ENCODE results near the gene KCNQ1.

KCNQ1 gene

DNA sequence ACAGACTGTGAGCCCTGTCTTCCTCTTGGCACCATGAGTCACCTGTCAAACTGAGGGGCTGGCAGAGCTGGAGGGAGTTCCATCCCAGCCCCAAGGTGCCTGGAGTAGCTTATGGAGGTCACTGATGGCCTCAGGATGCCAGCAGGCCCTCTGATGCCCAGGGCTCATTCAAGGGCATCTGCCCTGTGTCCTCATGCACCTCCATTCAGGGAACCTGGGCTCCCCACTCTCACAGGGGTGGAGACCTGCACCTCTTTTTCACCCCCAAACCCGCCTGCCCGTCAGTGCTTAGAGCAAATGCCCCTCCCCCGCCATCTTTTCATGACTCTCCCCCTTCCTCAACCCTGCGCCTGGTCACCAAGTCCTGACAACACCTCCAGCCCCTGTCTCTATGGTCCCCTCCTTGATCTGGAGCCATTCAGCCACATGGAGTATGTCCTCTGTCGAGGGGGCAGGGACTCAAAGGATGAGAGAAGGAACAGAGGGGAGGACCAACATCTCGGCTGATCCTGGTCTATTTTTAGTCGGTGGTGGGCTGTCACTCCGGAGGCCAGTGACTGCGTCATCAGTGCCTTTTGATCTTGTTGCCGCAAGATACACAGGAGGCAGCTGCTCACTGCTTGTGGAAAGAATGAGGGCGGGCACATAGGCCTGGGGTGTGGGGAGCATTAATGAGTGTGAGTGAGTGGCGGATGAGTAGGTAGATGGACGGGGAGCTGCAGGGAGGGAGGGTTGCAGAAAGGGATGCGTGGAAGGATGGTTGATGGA, 368.5 kb downstream of the KCNQ1 start:
- no peaks in the 10 kb centered on the region for H3K27me3 ChIP-seq (replicated peaks in 2 of 5; ENCODE audit: control insufficient read depth in 4 of 5, insufficient read depth in 5 of 5, low read length in 4 of 5)
- no peaks in the 10 kb centered on the region for H3K36me3 ChIP-seq (ENCODE audit: control insufficient read depth in 4 of 4, insufficient read depth in 4 of 4, low read length in 3 of 4)
- no peak overlapping the region for H3K4me3 ChIP-seq (ENCODE audit: control insufficient read depth in 1 of 7, extremely low read depth in 1 of 7, insufficient read depth in 4 of 7, low read depth in 2 of 7, low read length in 6 of 7)
- 80% methylated on average over 9 of the region's 14 CpGs for WGBS (ENCODE audit: insufficient coverage)
- H3K4me1 ChIP-seq (ENCODE audit: control extremely low read depth in 1 of 4, control insufficient read depth in 4 of 4, insufficient read depth in 4 of 4, low read length in 3 of 4), result peaks cover 0 to 39% (median 30%) of the 10 kb centered on the region in 4 experiments
- peaks cover 0 to 12% (median 4%) of the 10 kb centered on the region in 5 experiments for H3K9me3 ChIP-seq (ENCODE audit: control extremely low read depth in 1 of 5, control insufficient read depth in 4 of 5, insufficient read depth in 2 of 5, low read depth in 1 of 5, low read length in 4 of 5)
- peak overlapping the region in 1 of 2 experiments; percentile 38 for H3K27ac ChIP-seq (ENCODE audit: insufficient read depth in 1 of 2, low read depth in 1 of 2, low read length in 2 of 2, poor library complexity in 1 of 2, severe bottlenecking in 2 of 2)
- ChIA-PET POLR2A (no interaction called here), CTCF (interaction anchor here (1.3 to 2.9 kb wide), 4 partner anchors 12 to 75 kb away, joined by 4 to 10 read pairs (median 6); no protein-coding TSS in a partner anchor)
- peak; percentile 42 to 87 (median 78) for DNase-seq

DNA sequence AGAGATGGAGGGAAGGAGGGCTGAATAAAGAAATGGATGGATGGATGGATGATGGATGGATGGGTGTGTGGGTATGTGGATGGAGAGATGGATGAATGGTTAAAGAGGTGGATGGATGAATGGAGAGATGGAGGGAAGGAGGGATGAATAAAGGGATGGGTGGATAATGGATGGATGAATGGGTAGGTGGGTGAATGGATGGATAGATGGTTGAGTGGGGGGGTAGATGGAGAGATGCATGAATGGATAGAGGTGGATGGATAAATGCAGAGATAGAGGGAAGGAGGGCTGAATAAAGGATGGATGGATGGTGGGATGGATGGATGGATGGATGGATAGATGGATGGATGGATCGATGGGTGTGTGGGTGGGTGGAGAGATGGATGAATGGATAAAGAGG, 369.2 kb downstream of the KCNQ1 start:
- Histone ChIP-seq H3K4me1 (ENCODE audit: control extremely low read depth in 1 of 4, control insufficient read depth in 4 of 4, insufficient read depth in 4 of 4, low read length in 3 of 4) (peaks cover 0 to 39% (median 30%) of the 10 kb centered on the region in 4 experiments), H3K9me3 (ENCODE audit: control extremely low read depth in 1 of 5, control insufficient read depth in 4 of 5, insufficient read depth in 2 of 5, low read depth in 1 of 5, low read length in 4 of 5) (peaks cover 0 to 14% (median 6%) of the 10 kb centered on the region in 5 experiments), H3K27ac (ENCODE audit: insufficient read depth in 1 of 2, low read depth in 1 of 2, low read length in 2 of 2, poor library complexity in 1 of 2, severe bottlenecking in 2 of 2) (no peak overlapping the region), H3K36me3 (ENCODE audit: control insufficient read depth in 4 of 4, insufficient read depth in 4 of 4, low read length in 3 of 4) (no peaks in the 10 kb centered on the region), H3K27me3 (replicated peaks in 2 of 5; ENCODE audit: control insufficient read depth in 4 of 5, insufficient read depth in 5 of 5, low read length in 4 of 5) (no peaks in the 10 kb centered on the region), H3K4me3 (ENCODE audit: control insufficient read depth in 1 of 7, extremely low read depth in 1 of 7, insufficient read depth in 4 of 7, low read depth in 2 of 7, low read length in 6 of 7) (no peak overlapping the region)
- ChIA-PET CTCF (interaction anchor here (1.3 to 2.5 kb wide), 3 partner anchors 10 to 36 kb away, joined by 4 to 8 read pairs (median 7); no protein-coding TSS in a partner anchor), POLR2A (no interaction called here)
- no peak for DNase-seq
- WGBS (ENCODE audit: insufficient coverage), result 94% methylated on average over 1 of the region's 1 CpG

DNA sequence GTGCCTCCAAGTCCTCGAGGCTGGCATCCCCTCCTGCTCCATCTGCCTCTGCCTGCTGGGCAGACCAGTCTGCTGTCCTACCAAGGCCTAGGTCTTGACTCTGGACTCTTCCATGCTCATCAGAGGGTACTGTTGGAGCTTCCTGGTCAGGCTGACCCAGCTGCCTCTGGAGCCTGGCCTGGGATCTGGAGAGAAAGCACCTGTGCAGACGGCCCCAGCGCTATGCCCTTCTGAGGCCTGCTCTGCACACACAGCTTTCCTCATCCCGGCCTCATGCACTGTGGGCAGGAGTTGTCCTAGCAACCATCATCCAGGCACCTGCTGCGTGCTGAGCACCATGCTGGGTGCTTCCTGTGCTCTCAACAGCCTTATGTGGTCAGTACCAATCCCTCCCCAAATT, 369.9 kb downstream of the KCNQ1 start:
- no peak for DNase-seq
- ChIA-PET CTCF (interaction anchor here (0.8 to 2.5 kb wide), 4 partner anchors 9 to 283 kb away, joined by 3 to 8 read pairs (median 6); no protein-coding TSS in a partner anchor), POLR2A (no interaction called here)
- H3K27ac ChIP-seq (ENCODE audit: insufficient read depth in 1 of 2, low read depth in 1 of 2, low read length in 2 of 2, poor library complexity in 1 of 2, severe bottlenecking in 2 of 2), result no peak overlapping the region
- 96% methylated on average over 5 of the region's 5 CpGs for WGBS (ENCODE audit: insufficient coverage)
- H3K9me3 ChIP-seq (ENCODE audit: control extremely low read depth in 1 of 5, control insufficient read depth in 4 of 5, insufficient read depth in 2 of 5, low read depth in 1 of 5, low read length in 4 of 5), result peaks cover 0 to 18% (median 4%) of the 10 kb centered on the region in 5 experiments
- H3K27me3 ChIP-seq (replicated peaks in 2 of 5; ENCODE audit: control insufficient read depth in 4 of 5, insufficient read depth in 5 of 5, low read length in 4 of 5), result no peaks in the 10 kb centered on the region
- no peaks in the 10 kb centered on the region for H3K36me3 ChIP-seq (ENCODE audit: control insufficient read depth in 4 of 4, insufficient read depth in 4 of 4, low read length in 3 of 4)
- peaks cover 0 to 39% (median 30%) of the 10 kb centered on the region in 4 experiments for H3K4me1 ChIP-seq (ENCODE audit: control extremely low read depth in 1 of 4, control insufficient read depth in 4 of 4, insufficient read depth in 4 of 4, low read length in 3 of 4)
- H3K4me3 ChIP-seq (ENCODE audit: control insufficient read depth in 1 of 7, extremely low read depth in 1 of 7, insufficient read depth in 4 of 7, low read depth in 2 of 7, low read length in 6 of 7), result no peak overlapping the region

DNA sequence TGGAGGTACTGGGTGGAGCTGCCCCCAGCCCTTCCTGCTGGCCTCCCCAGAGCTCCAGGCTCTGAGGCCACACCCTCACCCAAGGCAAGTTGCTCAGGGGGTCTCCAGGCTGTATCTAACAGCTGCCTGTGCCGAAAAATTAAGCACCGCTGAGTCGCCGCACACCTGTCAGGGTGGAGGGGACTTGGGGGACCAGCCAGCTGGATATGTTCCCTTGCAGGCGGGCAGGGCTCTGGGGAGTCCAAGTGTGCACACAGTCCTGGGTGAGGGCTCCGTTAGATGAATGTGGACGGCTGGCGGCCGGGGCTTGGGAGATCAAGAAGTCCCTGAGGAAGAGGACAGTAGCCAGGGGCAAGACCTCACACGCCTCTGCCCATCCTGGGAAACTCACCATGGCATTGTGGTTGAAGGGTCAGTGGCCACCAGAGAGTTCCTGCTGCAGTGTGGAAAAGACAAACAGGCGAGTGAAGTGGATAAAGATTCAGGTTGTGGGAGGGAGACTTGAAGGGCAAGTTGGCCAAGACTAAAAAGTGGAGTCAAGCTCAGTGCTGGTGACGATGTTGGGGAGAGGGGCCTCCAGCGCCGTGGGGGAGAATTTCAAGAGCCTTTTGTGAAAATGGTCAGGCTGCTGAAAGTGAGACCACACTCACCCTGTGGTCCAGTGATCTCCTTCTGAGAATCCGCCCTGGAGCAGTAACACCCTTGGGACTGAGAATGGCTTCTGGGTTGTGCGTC, 371.1 kb downstream of the KCNQ1 start:
- Histone ChIP-seq H3K36me3 (ENCODE audit: control insufficient read depth in 4 of 4, insufficient read depth in 4 of 4, low read length in 3 of 4) (no peaks in the 10 kb centered on the region), H3K9me3 (ENCODE audit: control extremely low read depth in 1 of 5, control insufficient read depth in 4 of 5, insufficient read depth in 2 of 5, low read depth in 1 of 5, low read length in 4 of 5) (peaks cover 0 to 16% (median 4%) of the 10 kb centered on the region in 5 experiments), H3K27me3 (replicated peaks in 2 of 5; ENCODE audit: control insufficient read depth in 4 of 5, insufficient read depth in 5 of 5, low read length in 4 of 5) (no peaks in the 10 kb centered on the region), H3K4me3 (ENCODE audit: control insufficient read depth in 1 of 7, extremely low read depth in 1 of 7, insufficient read depth in 4 of 7, low read depth in 2 of 7, low read length in 6 of 7) (no peak overlapping the region), H3K27ac (ENCODE audit: insufficient read depth in 1 of 2, low read depth in 1 of 2, low read length in 2 of 2, poor library complexity in 1 of 2, severe bottlenecking in 2 of 2) (no peak overlapping the region), H3K4me1 (ENCODE audit: control extremely low read depth in 1 of 4, control insufficient read depth in 4 of 4, insufficient read depth in 4 of 4, low read length in 3 of 4) (peaks cover 0 to 31% (median 26%) of the 10 kb centered on the region in 4 experiments)
- WGBS (ENCODE audit: insufficient coverage), result 96% methylated on average over 15 of the region's 16 CpGs
- ChIA-PET CTCF (interaction anchor here (1.2 to 2.5 kb wide), 2 partner anchors 11 to 38 kb away, joined by 4 to 8 read pairs; no protein-coding TSS in a partner anchor), POLR2A (no interaction called here)
- no peak for DNase-seq

DNA sequence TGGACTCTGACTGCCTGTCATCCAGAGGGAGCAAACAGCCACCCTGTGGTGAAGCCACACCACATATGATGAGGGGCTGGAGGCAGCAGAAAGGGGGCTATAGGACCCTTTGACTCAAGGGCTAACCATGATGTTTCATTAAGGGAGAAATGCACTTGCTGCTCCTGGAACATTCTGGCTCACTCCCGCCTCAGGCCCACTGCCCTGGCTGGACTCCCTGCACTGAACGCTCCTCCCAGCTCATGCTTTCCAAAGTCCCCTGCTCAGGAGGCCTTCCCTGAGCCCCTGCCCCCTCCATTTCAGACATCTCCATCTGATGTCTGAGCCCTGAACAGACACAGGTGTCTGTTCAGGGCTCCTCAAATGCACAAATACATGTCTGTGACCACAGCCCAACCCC, 371.7 kb downstream of the KCNQ1 start:
- H3K27me3 ChIP-seq (replicated peaks in 2 of 5; ENCODE audit: control insufficient read depth in 4 of 5, insufficient read depth in 5 of 5, low read length in 4 of 5), result no peaks in the 10 kb centered on the region

DNA sequence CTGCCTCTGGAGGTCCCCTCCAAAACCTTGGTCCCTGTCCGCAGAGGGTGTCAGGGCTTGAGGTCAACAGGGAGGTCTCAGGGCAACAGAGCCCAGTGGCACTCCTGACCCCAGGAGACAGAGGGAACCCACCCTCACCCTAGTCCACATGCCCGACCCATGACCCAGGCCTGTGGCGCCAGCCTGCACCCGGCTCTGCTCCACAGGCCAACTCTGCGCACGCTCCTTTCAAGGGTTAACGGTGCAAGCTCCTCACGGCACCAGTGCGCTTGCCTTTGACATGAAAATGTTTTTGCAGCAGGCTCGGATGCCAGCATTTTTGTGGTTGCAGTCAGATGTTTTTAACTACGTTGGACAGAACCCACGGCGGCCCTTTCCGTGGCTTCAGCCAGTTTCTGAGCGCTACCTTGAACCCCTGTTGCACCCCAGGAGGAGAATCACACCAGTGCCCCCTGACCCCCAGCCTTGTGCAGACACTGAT, 372.2 kb downstream of the KCNQ1 start:
- H3K36me3 ChIP-seq (ENCODE audit: control insufficient read depth in 4 of 4, insufficient read depth in 4 of 4, low read length in 3 of 4), result no peaks in the 10 kb centered on the region
- 79% methylated on average over 14 of the region's 15 CpGs for WGBS (ENCODE audit: insufficient coverage)
- ChIA-PET POLR2A (no interaction called here), CTCF (interaction anchor here (0.8 to 1.4 kb wide), 2 partner anchors 20 to 285 kb away, joined by 3 to 4 read pairs; no protein-coding TSS in a partner anchor)
- peaks cover 0 to 24% (median 4%) of the 10 kb centered on the region in 5 experiments for H3K9me3 ChIP-seq (ENCODE audit: control extremely low read depth in 1 of 5, control insufficient read depth in 4 of 5, insufficient read depth in 2 of 5, low read depth in 1 of 5, low read length in 4 of 5)
- H3K27me3 ChIP-seq (replicated peaks in 2 of 5; ENCODE audit: control insufficient read depth in 4 of 5, insufficient read depth in 5 of 5, low read length in 4 of 5), result no peaks in the 10 kb centered on the region
- DNase-seq, result no peak
- no peak overlapping the region for H3K4me3 ChIP-seq (ENCODE audit: control insufficient read depth in 1 of 7, extremely low read depth in 1 of 7, insufficient read depth in 4 of 7, low read depth in 2 of 7, low read length in 6 of 7)
- peaks cover 0 to 20% (median 15%) of the 10 kb centered on the region in 4 experiments for H3K4me1 ChIP-seq (ENCODE audit: control extremely low read depth in 1 of 4, control insufficient read depth in 4 of 4, insufficient read depth in 4 of 4, low read length in 3 of 4)
- no peak overlapping the region for H3K27ac ChIP-seq (ENCODE audit: insufficient read depth in 1 of 2, low read depth in 1 of 2, low read length in 2 of 2, poor library complexity in 1 of 2, severe bottlenecking in 2 of 2)

More for the DNA sequence above, 371.7 kb downstream of the KCNQ1 start:
- Histone ChIP-seq H3K9me3 (ENCODE audit: control extremely low read depth in 1 of 5, control insufficient read depth in 4 of 5, insufficient read depth in 2 of 5, low read depth in 1 of 5, low read length in 4 of 5) (peaks cover 0 to 21% (median 4%) of the 10 kb centered on the region in 5 experiments), H3K4me3 (ENCODE audit: control insufficient read depth in 1 of 7, extremely low read depth in 1 of 7, insufficient read depth in 4 of 7, low read depth in 2 of 7, low read length in 6 of 7) (no peak overlapping the region), H3K27ac (ENCODE audit: insufficient read depth in 1 of 2, low read depth in 1 of 2, low read length in 2 of 2, poor library complexity in 1 of 2, severe bottlenecking in 2 of 2) (no peak overlapping the region), H3K36me3 (ENCODE audit: control insufficient read depth in 4 of 4, insufficient read depth in 4 of 4, low read length in 3 of 4) (no peaks in the 10 kb centered on the region), H3K4me1 (ENCODE audit: control extremely low read depth in 1 of 4, control insufficient read depth in 4 of 4, insufficient read depth in 4 of 4, low read length in 3 of 4) (peaks cover 0 to 25% (median 20%) of the 10 kb centered on the region in 4 experiments)
- ChIA-PET POLR2A (no interaction called here), CTCF (interaction anchor here (1.4 kb wide), 1 partner anchor 284 kb away, joined by 4 read pairs; no protein-coding TSS in a partner anchor)
- no peak for DNase-seq
- WGBS (ENCODE audit: insufficient coverage), result 100% methylated on average over 2 of the region's 2 CpGs

Data from common myeloid progenitor, CD34-positive (primary cell).